Stimulated activated CD4-positive, alpha-beta T cell treated with anti-CD3 and anti-CD28 coated beads, TNF-alpha, amount 100 ng/mL, for 48 hours (primary cell): ENCODE results near the gene PRF1.

Experiments used
- DNase-seq, 3 donors: peaks; one replicate each; pipeline ENCODE4 v3.0.0-alpha.2; 2020; ENCODE audit warnings: low read depth in 3 of 3

PRF1 gene

DNA sequence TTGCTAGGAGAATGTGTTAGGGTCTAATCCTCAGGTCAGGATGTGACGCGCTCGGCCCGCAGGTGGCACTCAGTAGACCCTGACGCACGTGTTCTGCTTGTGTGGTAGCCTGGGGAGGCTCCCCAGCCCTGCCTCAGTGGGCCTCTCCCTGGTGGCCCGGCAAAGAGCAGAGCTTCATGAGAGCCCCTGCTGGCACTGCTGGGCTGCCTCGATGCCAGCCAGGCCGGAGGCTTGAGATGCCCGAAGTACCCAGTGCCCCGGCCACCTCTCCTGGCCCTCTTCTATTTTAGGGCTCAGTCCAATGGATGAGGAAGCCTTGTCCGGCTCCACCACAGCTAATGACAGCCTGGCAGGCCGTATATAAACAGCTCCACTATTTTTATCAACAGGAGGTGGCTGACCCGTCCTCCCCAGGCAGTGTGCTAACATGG lies 42.0 kb downstream of the PRF1 start:
- DNase-seq, result no peak

- DNase-seq, result no peak
Observed at GRCh38 chr10:70559861-70560260, 42.7 kb downstream of the PRF1 start.

DNA sequence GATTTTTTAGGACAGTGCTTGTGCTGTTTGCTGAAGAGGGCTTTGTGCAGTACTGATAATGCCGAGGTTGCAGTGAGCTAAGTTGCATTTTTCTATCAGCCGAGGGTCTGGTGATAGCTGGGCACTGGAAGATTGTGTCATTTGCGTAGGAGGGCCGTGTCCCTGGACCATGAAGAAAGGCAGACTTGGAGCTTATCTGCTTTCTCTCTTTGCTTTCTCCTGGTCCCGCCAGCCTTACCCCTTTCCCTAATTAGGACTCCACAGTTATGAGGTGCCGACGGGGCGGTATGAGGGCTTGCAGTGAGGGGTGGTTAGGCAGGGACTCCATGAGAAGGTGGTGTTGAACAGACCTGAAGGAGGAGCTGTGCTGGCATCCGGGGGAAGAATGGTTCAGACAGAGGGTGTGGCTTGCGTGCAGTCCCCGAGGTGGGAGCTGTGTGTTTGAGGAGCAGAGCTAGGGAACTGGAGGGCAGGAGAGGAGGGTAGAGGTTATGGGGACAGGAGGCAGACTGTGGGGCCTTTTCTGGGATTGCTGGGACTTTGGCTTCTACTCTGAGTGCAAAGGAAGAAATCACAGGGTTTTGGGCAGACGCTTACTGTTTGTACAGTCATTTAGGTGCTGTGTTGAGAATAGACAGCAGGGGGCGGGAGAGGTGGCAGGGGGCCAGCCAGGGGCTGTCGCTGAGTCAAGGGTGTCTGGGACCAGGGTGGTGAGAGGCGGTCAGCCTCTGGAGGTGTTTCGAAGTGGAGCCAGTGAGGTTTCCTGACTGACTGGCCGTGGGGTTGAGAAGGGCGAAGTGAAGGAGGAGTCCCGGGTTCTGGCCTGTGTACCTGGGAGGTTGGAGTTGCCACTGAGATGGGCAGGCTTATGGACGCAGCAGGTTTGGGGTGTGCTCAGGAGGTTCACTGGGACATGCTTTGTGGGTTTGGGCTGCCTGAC lies 43.4 kb downstream of the PRF1 start:
- peak; percentile 53 to 66 (median 61) for DNase-seq

DNA sequence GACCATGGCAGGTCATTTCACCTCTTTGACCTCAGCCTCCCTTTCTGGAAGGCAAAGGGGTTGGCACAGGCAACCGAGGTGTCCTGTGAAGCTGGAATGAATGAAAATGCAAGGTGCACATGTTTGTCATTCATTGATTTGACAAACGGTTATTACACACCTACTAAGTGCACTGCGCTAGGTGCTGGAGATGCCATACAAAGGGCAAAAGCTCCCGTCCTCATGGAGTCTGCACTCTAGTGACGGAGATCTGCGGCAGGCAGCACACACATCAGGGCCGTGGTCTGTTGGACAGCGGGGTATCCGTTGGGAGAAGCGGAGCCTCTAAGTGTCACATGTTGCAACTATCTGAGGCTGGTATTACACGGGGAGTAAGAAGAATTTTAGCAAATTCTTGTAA lies 44.2 kb downstream of the PRF1 start:
- no peak for DNase-seq

GRCh38 chr10:70557876-70558275 lies 44.7 kb downstream of the PRF1 start:
- DNase-seq, result no peak

DNA sequence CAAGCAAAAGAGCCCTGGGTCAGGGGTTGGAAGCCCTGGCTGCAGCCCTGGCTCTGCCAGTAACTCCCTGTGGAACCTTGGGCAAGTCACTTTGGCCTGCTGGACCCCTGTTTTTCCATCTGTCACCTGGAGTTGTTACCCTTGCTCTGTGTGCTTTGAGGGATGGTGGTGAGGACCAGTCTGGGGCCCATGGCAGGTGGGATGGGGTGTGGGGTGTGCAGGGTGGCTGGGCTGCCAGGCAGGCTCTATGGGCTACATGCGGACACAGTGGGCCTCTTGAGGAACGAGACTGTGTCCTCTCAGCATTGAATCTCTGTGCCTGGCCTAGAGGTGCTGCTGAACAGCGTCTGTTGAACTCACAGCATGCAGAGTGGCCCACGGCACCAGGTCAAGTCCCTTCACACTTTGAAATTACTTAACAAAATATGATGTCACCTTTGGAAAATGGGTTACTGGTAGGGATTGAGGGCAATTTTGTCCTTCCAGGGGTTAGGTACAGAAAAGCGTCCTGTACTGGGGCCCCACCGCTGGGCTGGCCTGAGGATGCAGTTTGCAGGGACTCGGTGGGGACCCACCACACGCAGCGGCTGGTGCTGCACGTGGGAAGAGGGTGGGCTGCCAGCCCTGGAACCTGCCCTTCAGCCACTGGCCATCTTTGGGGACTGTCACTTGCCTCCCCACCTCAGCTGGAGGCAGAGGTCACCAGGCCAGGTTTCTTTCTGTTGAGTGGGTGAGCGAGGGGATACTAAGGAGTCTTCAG lies 45.3 kb downstream of the PRF1 start:
- DNase-seq, result no peak

DNA sequence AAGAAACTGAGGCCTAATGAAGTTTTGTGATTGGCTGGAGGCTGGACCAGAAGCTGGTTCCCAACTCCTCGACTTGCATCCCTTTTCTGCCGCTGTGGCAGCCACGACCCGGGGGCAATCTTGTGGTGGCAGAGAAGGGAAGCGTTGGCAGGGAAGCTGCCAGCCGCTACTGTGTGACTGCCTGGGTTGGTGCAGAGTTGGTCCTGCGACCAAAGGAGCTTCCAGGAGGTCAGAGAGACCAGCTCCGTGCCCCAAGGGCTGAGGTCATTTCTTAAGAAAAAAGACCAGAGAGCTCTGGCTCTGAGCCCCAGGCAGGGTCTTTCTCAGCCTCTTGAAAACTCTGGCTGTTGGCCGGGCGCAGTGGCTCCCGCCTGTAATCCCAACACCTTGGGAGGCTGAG lies 47.2 kb downstream of the PRF1 start:
- DNase-seq, result no peak

- no peak for DNase-seq
Observed at GRCh38 chr10:70552586-70552985, 50.0 kb downstream of the PRF1 start.

GRCh38 chr10:70551971-70552422 lies 50.5 kb downstream of the PRF1 start:
- DNase-seq, result no peak

DNA sequence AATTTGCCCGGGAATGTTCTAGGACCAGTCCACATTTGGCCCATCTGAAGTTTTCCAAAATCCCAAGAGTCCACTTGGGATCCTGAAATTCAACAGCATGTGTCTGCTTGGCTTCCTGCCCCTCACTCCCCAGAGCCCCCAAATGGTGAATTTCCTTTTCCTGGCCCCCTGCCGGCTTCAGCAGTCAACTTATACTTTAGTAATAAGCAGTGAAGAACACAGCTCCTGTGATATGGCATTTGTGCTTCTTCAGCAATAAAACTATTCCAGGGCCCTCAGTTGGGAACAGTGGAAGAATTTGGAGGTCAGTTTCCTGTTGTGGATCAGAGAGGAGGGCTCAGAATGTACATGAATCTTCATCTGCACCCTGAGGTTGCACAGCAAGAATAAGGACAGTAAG lies 51.1 kb downstream of the PRF1 start:
- DNase-seq, result no peak

DNA sequence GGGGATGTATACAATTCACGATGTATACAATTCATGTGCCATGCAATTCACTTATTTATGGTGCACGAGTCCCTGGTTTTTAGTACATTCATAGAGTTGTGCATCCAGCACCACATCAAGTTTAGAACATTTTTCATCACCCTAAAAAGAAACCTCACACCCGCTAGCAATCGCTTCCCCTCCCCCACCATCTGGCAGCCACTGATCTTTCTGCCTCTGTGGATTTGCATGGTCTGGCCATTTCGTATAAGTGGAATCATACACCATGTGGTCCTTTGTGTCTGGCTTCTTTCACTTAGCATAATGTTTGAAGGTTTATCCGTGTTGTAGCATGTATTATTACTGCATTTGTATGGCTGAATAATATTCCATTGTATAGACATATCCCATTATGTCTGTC lies 52.1 kb downstream of the PRF1 start:
- no peak for DNase-seq

GRCh38 chr10:70549962-70550458 lies 52.5 kb downstream of the PRF1 start:
- DNase-seq, result peak; percentile 40 to 58 (median 52)

DNA sequence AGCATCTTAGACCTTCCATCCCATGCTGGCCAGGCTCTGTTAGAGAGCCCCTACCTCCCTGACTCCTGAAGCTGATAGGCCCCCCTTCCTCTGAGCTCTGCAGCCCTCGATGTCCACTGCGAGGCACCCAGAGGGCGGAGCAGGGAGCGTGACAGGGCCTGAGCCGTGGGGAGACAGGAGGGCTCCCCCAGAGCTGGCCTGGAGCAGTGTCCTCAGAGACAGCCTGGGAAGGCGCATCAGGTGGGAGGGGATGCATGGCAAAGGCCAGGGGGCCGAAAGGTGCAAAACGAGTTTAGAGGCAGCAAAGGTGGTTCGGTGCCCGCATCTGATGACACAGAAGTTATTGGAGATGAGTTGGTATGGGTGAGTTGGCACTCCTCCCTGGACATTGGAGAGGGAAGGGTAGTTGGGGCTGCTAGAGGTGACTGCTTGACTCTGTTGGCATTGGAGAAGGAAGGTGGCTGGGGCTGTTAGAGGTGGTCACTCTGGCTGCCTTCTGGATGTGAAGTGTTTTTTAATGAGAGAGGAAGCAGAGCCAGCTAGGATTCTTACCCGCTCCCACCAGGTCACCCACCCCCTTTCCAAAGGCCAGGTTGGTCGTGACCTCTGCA lies 53.1 kb downstream of the PRF1 start:
- no peak for DNase-seq
